HG03045 (cell line): Measurements from ENCODE around the gene POLR2F.
"Not testable (repeated sequence)": the region's sequence is repeated elsewhere in the genome, so short reads cannot be mapped to it uniquely, and the experiment has no call there.

Experiments used
- ATAC-seq: cut with Tn5 transposase; IDR thresholded peaks from one replicate; pipeline ENCODE4 v1.9.1; 2021; ENCODE audit warnings: mild to moderate bottlenecking, moderate library complexity; ENCODE audit not compliant: unreplicated experiment

Gene POLR2F

GRCh38 chr22:37925330-37925729, 28.2 kb upstream of the POLR2F start:
- no peak for ATAC-seq

- ATAC-seq = no peak
Measured at GRCh38 chr22:37925767-37926166, 27.7 kb upstream of the POLR2F start.

GRCh38 chr22:37926358-37926757, 27.1 kb upstream of the POLR2F start:
- no peak for ATAC-seq

- no peak for ATAC-seq
Measured at GRCh38 chr22:37926771-37927636, 26.5 kb upstream of the POLR2F start.

- no peak for ATAC-seq
Measured at GRCh38 chr22:37927637-37927936, 25.9 kb upstream of the POLR2F start.

- ATAC-seq = no peak
Measured at GRCh38 chr22:37929390-37929789, 24.1 kb upstream of the POLR2F start.

- ATAC-seq = no peak
Measured at GRCh38 chr22:37930270-37930951, 23.1 kb upstream of the POLR2F start.

GRCh38 chr22:37930952-37931440, 22.5 kb upstream of the POLR2F start:
- ATAC-seq = no peak

GRCh38 chr22:37931893-37932389, 21.6 kb upstream of the POLR2F start:
- ATAC-seq = no peak

GRCh38 chr22:37932401-37932800, 21.1 kb upstream of the POLR2F start:
- ATAC-seq = no peak

GRCh38 chr22:37932821-37933578, 20.5 kb upstream of the POLR2F start:
- ATAC-seq = no peak

- ATAC-seq = peak; percentile 74
Measured at GRCh38 chr22:37933711-37934376, 19.7 kb upstream of the POLR2F start.

- no peak for ATAC-seq
Measured at GRCh38 chr22:37940698-37941376, 12.7 kb upstream of the POLR2F start.

- ATAC-seq = no peak
Measured at GRCh38 chr22:37942133-37942532, 11.4 kb upstream of the POLR2F start.

- no peak for ATAC-seq
Measured at GRCh38 chr22:37943136-37943824, 10.2 kb upstream of the POLR2F start.

GRCh38 chr22:37943825-37944198, 9.7 kb upstream of the POLR2F start:
- no peak for ATAC-seq

GRCh38 chr22:37944423-37944822, 9.1 kb upstream of the POLR2F start:
- not testable (repeated sequence) for ATAC-seq

GRCh38 chr22:37947142-37947795, 6.2 kb upstream of the POLR2F start:
- not testable (repeated sequence) for ATAC-seq

GRCh38 chr22:37951305-37951704, 2.2 kb upstream of the POLR2F start:
- ATAC-seq = no peak
